GM10266 (cell line): ENCODE results near the gene MMD.
"Not testable (repeated sequence)": the region's sequence is repeated elsewhere in the genome, so short reads cannot be mapped to it uniquely, and the experiment has no call there.

Experiments
- DNase-seq: peaks from one replicate; pipeline ENCODE4 v3.0.0; 2012; ENCODE audit errors: extremely low spot score
- CTCF ChIP-seq: IDR thresholded peaks from 2 replicates; pipeline ENCODE4 v1.5.1; 2012; ENCODE audit warnings: mild to moderate bottlenecking, low read depth; ENCODE audit not compliant: control insufficient read depth, insufficient read depth; ENCODE audit errors: missing control alignments

MMD gene

GRCh38 chr17:55409030-55409800, 12.4 kb downstream of the MMD start:
- no peak for TF ChIP-seq CTCF
- no peak for DNase-seq

DNA sequence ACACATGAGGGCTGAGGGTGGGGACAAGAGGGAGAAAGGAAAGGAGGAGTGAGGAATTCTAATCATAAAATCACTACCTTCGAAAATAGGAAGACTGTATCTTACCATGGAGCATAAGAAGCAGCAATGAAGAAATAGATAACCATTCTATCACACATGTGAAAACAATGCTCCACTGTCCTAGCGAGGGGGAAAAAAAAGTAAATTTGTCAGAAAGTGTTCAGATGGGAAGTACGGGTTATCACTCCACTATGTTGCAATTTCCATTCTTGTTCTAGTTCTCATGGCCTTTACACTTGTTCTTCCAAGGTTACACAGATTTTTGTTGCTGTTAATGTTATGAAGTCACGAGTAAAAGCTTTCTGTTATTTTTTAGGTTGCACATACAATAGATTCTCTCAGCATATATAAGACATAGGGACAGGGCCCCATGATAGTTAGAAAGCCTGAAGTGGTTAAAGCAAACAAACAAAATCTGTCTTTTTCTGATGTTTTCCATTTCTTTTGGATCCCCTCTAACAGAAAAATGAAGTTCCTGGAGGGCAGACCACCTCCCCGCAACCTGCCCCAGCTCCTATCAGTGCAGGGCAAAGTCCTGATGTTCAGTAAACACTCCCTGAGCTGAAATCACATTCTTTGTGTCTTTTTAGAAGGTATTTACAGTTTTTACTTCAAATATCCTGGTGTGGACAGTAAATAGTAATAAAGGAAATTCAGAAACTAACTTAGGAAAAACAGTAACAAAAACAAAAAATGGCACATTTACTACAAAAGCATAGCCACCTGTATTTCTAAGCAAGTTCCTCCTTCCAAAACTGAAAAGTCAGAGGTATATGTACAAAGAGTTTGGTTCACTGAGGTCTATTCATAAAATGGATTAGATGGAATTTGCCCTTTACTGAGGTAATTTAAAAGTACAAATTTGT, 13.7 kb downstream of the MMD start:
- DNase-seq, result no peak
- TF ChIP-seq CTCF, result no peak

GRCh38 chr17:55405600-55405999, 16.0 kb downstream of the MMD start:
- no peak for TF ChIP-seq CTCF
- DNase-seq, result no peak

- not testable (repeated sequence) for DNase-seq
These were observed 17.4 kb downstream of the MMD start for GRCh38 chr17:55404197-55404596.

DNA sequence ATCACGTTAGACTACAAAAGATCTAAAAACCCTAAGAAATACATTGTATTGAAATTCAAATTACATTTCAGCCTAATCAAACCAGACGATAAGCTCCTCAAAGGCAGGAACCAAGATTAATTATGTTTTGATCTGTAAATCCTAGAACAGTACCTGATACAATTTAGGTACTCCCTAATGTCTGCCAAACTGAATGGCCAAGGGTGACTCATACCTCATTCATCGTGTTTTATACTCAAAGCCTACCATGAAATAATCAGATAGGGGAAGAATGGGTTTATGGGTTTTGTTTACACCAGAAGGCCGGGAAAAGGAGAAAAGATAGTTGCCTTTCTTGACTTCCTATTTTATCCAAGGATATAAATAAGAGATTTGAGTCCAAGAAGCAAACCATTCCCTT, 19.3 kb downstream of the MMD start:
- no peak for TF ChIP-seq CTCF
- DNase-seq, result no peak

- TF ChIP-seq CTCF, result no peak
- DNase-seq, result no peak
These were observed 22.9 kb downstream of the MMD start for GRCh38 chr17:55398689-55399088.

DNA sequence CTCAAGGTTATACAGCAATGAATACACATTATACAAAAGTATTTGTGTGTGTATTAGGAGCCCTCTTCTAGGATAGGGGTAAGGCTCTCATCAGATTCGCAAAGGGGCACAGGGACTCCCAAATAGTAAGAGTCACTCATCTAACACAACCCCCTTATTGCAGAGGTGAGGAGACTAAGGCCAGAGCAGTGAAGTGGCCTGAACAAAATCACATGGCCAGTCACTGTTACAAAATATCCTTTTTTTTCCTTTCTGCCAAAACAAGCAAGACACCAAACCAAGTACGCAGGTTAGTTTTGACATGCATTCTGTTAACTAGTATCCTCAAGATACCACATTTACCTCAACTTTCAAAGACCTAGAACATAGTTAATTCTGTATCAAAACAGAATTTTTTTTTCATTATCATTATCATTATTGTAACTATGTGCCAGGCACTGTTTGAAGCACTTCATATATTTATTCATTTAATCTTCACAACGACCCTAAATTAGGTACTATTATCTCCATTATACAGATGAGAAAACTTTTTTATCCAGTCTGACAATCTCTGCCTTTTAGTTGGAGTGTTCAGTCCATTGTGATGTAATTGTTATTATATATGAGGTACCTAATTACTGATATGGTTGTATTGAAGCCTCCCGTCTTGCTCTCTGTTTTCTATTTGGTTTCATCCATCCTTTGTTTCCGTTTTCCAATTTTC, 25.7 kb downstream of the MMD start:
- TF ChIP-seq CTCF, result no peak
- no peak for DNase-seq
